AG04450 (cell line): ENCODE data around the gene KIAA1671. TPM values are rescaled to one million over a fixed set of nuclear protein-coding genes. Genes with fewer than 3 reads are reported as not detected.

Experiments used
- CTCF ChIA-PET: fragments of 300-600, 350-600 bp; formaldehyde crosslinking; extraction: SDS; loops from one replicate; lab custom pipeline; 2022; ENCODE audit warnings: antibody characterized with exemption, inconsistent platforms; lab: Charles Lee
- POLR2A ChIA-PET: fragments of 350-600 bp; formaldehyde crosslinking; extraction: SDS; loops from one replicate; lab custom pipeline; 2021; ENCODE audit warnings: antibody characterized with exemption, inconsistent platforms; lab: Yijun Ruan, JAX
- DNase-seq: peaks from one replicate; pipeline ENCODE4 v3.0.0-alpha.2; 2011; ENCODE audit warnings: low read depth, low spot score
- H3K27ac ChIP-seq: one replicate; pipeline ENCODE4 v1.5.1; 2012; ENCODE audit warnings: low read depth, low read length, control low read depth
- H3K27me3 ChIP-seq: one replicate; pipeline ENCODE4 v1.6.0; 2012; ENCODE audit warnings: low read length; ENCODE audit not compliant: control insufficient read depth, insufficient read depth
- H3K4me3 ChIP-seq: 2 replicates; pipeline ENCODE4 v1.5.1; 2011; ENCODE audit warnings: mild to moderate bottlenecking, low read depth, low read length, control low read depth
- H3K9me3 ChIP-seq: 2 replicates; pipeline ENCODE4 v1.5.1; 2012; ENCODE audit warnings: low read length; ENCODE audit not compliant: control insufficient read depth, insufficient read depth
- CTCF ChIP-seq: IDR thresholded peaks from 2 replicates; pipeline ENCODE4 v1.5.1; 2011; ENCODE audit warnings: low read depth, low read length, control low read depth, inconsistent platforms
- polyA plus RNA-seq: library from polyadenylated mRNA; depleted of rRNA; stranded (reverse); fragments of >200 nt; gene quantifications from 2 replicates; pipeline ENCODE4 v1.2.3, GENCODE V29; 2011

KIAA1671 gene
- polyA plus RNA-seq, 1 experiment, result 0.02 TPM

- Histone ChIP-seq H3K4me3 (no peak overlapping the region), H3K27me3 (no peaks in the 10 kb centered on the region), H3K27ac (no peak overlapping the region), H3K9me3 (no peaks in the 10 kb centered on the region; the same call in 1 of the 2 replicates)
- ChIA-PET CTCF (no interaction called here), POLR2A (no interaction called here)
- no peak for TF ChIP-seq CTCF
- no peak for DNase-seq
These were observed 86.3 kb downstream of the KIAA1671 start for GRCh38 chr22:25038771-25039170.

- POLR2A ChIA-PET, result no interaction called here
- CTCF ChIA-PET, result no interaction called here
- Histone ChIP-seq H3K27ac (no peak overlapping the region), H3K27me3 (no peaks in the 10 kb centered on the region), H3K9me3 (no peaks in the 10 kb centered on the region; the same call in 1 of the 2 replicates), H3K4me3 (no peak overlapping the region)
- DNase-seq, result no peak
- TF ChIP-seq CTCF, result no peak
These were observed 86.7 kb downstream of the KIAA1671 start for GRCh38 chr22:25039255-25039654.

- TF ChIP-seq CTCF, result no peak
- Histone ChIP-seq H3K9me3 (no peaks in the 10 kb centered on the region; the same call in 1 of the 2 replicates), H3K27ac (no peak overlapping the region), H3K4me3 (no peak overlapping the region), H3K27me3 (no peaks in the 10 kb centered on the region)
- ChIA-PET POLR2A (no interaction called here), CTCF (no interaction called here)
- DNase-seq, result no peak
These were observed 87.2 kb downstream of the KIAA1671 start for GRCh38 chr22:25039754-25040153.

- no peak for TF ChIP-seq CTCF
- H3K9me3 ChIP-seq, result no peaks in the 10 kb centered on the region
- DNase-seq, result no peak
- no peak overlapping the region for H3K27ac ChIP-seq
- POLR2A ChIA-PET, result no interaction called here
- H3K4me3 ChIP-seq, result no peak overlapping the region
- H3K27me3 ChIP-seq, result no peaks in the 10 kb centered on the region
- CTCF ChIA-PET, result interaction anchor here (0.6 kb wide), 1 partner anchor 157 kb away, joined by 3 read pairs; no protein-coding TSS in a partner anchor
These were observed 92.6 kb downstream of the KIAA1671 start for GRCh38 chr22:25045159-25045558.

GRCh38 chr22:25048071-25048470 lies 95.6 kb downstream of the KIAA1671 start:
- no peak for TF ChIP-seq CTCF
- no peak for DNase-seq
- H3K4me3 ChIP-seq, result no peak overlapping the region
- H3K27ac ChIP-seq, result no peak overlapping the region
- ChIA-PET POLR2A (no interaction called here), CTCF (interaction anchor here (0.6 to 5.9 kb wide), 6 partner anchors 8 to 278 kb away, joined by 3 to 63 read pairs (median 4); no protein-coding TSS in a partner anchor)
- H3K9me3 ChIP-seq, result peaks cover 8% of the 10 kb centered on the region; the same call in 1 of the 2 replicates
- no peaks in the 10 kb centered on the region for H3K27me3 ChIP-seq
